Choroid plexus epithelial cell (primary cell): ENCODE data around the gene LSS.

Experiments used
- DNase-seq: peaks from one replicate; pipeline ENCODE4 v3.0.0-alpha.2; 2010; ENCODE audit warnings: low read depth
- H3K4me3 ChIP-seq: 2 replicates; pipeline ENCODE4 v1.5.1; 2011; ENCODE audit warnings: low read depth, mild to moderate bottlenecking, control low read depth, low read length, moderate library complexity
- TF ChIP-seq, protein P1 (sequence below): conservative IDR thresholded peaks from 2 replicates; pipeline ENCODE4 v1.5.1; 2011; ENCODE audit warnings: low read depth, mild to moderate bottlenecking, control low read depth, inconsistent platforms, low read length, moderate library complexity

The LSS gene

GRCh38 chr21:46210378-46211136, 18.0 kb downstream of the LSS start:
- H3K4me3 ChIP-seq: no peak overlapping the region
- TF ChIP-seq, protein P1, sequence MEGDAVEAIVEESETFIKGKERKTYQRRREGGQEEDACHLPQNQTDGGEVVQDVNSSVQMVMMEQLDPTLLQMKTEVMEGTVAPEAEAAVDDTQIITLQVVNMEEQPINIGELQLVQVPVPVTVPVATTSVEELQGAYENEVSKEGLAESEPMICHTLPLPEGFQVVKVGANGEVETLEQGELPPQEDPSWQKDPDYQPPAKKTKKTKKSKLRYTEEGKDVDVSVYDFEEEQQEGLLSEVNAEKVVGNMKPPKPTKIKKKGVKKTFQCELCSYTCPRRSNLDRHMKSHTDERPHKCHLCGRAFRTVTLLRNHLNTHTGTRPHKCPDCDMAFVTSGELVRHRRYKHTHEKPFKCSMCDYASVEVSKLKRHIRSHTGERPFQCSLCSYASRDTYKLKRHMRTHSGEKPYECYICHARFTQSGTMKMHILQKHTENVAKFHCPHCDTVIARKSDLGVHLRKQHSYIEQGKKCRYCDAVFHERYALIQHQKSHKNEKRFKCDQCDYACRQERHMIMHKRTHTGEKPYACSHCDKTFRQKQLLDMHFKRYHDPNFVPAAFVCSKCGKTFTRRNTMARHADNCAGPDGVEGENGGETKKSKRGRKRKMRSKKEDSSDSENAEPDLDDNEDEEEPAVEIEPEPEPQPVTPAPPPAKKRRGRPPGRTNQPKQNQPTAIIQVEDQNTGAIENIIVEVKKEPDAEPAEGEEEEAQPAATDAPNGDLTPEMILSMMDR: peak; percentile 21
- DNase-seq: no peak

DNA sequence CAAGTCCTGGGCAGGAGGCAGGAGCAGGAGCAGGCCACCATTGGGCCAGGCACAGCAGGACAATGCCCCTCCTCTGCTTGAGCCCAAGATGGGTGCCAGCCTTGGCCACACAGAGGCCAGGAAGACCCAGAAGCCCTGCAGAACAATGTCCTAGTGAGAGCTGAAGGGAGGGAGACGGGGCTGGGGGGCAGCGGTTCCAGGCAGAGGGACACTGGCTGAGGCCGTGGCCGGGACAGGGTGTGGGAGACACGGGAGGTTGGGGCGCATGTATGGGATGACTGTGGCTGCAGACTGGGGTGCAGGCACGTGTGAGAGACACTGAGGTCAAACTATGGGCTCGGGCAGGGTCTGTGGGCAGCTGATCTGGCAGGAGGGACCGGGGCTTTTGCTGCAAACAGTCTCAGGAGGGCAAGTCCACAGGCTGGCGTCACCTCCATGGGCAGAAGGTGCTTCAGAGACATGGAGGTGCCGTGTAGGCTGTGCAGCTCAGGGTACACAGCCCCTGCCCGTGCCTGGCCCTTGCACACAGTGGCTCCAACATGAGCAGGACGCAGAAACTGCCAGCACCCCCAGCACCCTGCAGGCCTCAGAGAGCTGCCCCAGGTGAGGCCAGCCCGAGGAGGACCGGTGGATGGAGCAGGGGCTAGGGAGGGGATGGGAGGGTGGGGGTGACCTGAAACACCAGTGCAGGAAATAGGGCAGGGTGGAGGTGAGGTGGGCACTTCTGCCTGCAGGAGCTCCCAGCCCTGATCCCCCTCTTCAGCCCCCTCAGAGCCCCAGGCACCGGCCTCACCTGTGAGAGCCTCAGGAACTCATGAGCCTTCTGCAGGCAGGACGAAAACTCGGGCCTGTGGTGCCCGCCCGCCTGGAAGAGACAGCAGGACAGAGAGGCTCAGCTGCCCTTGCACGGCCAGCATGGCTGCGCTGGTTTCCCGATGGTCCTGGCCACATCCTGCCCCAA, 19.5 kb downstream of the LSS start:
- TF ChIP-seq, protein P1: no peak
- H3K4me3 ChIP-seq: no peak overlapping the region
- no peak for DNase-seq

DNA sequence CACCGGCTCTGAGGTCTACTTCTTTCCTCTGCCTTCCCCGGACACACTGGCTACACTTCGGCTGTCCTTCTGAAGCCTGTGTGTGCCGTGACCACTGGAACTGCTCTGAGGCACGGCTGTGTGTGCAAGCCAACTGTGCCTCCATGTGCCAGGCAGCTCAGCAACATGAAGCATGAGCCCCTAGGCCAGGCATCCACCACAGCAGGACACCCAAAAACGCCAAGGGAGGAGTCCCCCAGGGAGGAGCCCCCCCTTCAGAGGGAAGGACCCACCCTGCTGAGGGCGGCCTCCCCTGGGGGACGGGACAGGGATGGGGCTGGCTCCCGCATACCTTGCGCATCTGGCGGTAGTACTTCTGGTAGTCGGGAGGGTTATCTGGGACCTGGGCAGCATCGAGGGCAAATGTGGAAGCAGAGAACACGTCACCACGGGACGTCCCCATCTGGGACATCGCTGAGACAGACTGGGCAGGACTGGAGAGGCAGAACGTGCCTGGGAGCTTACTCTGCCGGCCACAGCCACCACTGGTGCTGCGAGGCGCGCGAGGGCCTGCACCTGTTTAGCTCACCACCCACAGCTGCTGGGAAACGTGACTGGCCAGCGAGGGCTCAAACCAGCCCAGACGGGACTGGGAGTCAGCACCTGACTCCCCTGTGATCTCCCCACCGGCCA, 20.5 kb downstream of the LSS start:
- TF ChIP-seq, protein P1: no peak
- no peak for DNase-seq
- H3K4me3 ChIP-seq: no peak overlapping the region

- no peak for DNase-seq
- TF ChIP-seq, protein P1: no peak
These were observed 21.3 kb downstream of the LSS start for GRCh38 chr21:46207006-46207919.

GRCh38 chr21:46206163-46207005, 22.2 kb downstream of the LSS start:
- DNase-seq: no peak
- H3K4me3 ChIP-seq: no peak overlapping the region
- TF ChIP-seq, protein P1: no peak

More at GRCh38 chr21:46207006-46207919, 21.3 kb downstream of the LSS start:
- no peak overlapping the region for H3K4me3 ChIP-seq

- no peak for DNase-seq
- H3K4me3 ChIP-seq: no peak overlapping the region
- TF ChIP-seq, protein P1: no peak
These were observed 22.8 kb downstream of the LSS start for GRCh38 chr21:46205766-46206162.
